PC-9 (cell line): Measurements from ENCODE around the gene CNOT10. TPM values are rescaled to one million over a fixed set of nuclear protein-coding genes. Genes with fewer than 3 reads are reported as not detected.

Experiments used
- total RNA-seq: library from RNA; stranded (reverse); gene quantifications from 2 replicates; pipeline ENCODE4 v1.2.3, GENCODE V29; 2021

CNOT10 gene
- total RNA-seq, 1 experiment from 2014 or later: 43.7 TPM

Other genes with a start within 250 kb of the CNOT10 start
- gene CMTM6, start 182.3 kb upstream of the CNOT10 start, total RNA-seq: 61.0 and 69.4 TPM in 2 replicates
- gene DYNC1LI1, start 114.3 kb upstream of the CNOT10 start, total RNA-seq: 30.1 and 32.3 TPM in 2 replicates
- gene TRIM71, start 132.8 kb downstream of the CNOT10 start, total RNA-seq: not detected in 2 replicates